ENCODE results near the gene INO80D. TPM values are rescaled to one million over a fixed set of nuclear protein-coding genes. Genes with fewer than 3 reads are reported as not detected.

INO80D gene
- polyA plus RNA-seq, 1 experiment: 3.3 TPM

DNA sequence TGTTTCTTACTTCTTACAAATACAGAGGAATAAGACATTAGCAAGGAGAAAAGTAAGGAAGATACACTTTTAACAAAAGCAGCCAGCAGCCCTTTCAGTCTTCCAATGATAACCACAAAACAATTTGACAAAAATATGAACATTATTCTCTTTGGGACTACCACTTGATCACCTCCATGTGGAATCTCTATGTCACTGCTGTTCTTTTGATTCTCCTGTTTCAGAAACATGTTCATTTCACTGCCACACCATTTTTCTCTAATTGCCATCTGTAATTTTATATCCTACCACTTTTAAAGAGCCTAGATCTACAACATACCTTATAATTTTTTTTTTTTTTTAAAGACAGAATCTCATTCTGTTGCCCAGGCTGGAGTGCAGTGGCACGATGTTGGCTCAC, 10.9 kb downstream of the INO80D start:
- no peak for DNase-seq (ENCODE audit: low read depth)

DNA sequence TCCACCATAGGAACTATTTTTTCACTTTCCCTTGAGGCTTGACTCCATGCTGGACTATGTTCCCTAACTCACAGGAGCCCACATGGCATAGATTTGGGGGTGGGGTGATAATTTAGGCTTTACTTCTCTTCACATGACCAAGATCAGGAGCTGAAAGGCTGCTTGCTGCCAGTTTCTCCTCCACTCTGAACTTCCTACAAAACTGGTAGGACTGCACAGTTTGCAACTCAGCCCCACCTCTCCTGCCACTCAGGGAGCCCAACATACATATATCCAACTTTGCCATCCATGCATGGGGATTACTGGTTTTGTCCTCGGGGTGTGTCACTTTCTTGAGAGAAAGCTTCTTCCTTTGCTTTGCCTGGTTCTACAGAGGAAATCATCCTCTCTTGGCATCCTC, 14.2 kb downstream of the INO80D start:
- ChIA-PET CTCF (no interaction called here), POLR2A (no interaction called here)
- TF ChIP-seq, protein P1, sequence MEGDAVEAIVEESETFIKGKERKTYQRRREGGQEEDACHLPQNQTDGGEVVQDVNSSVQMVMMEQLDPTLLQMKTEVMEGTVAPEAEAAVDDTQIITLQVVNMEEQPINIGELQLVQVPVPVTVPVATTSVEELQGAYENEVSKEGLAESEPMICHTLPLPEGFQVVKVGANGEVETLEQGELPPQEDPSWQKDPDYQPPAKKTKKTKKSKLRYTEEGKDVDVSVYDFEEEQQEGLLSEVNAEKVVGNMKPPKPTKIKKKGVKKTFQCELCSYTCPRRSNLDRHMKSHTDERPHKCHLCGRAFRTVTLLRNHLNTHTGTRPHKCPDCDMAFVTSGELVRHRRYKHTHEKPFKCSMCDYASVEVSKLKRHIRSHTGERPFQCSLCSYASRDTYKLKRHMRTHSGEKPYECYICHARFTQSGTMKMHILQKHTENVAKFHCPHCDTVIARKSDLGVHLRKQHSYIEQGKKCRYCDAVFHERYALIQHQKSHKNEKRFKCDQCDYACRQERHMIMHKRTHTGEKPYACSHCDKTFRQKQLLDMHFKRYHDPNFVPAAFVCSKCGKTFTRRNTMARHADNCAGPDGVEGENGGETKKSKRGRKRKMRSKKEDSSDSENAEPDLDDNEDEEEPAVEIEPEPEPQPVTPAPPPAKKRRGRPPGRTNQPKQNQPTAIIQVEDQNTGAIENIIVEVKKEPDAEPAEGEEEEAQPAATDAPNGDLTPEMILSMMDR (IDR thresholded peaks at IDR 0.05; ENCODE audit: insufficient read depth, low read depth, low read length): no peak
- H3K36me3 ChIP-seq (ENCODE audit: control insufficient read depth, insufficient read depth, low read length): no peaks in the 10 kb centered on the region
- no peaks in the 10 kb centered on the region for H3K27me3 ChIP-seq (ENCODE audit: control insufficient read depth, insufficient read depth, low read length)
- DNase-seq (ENCODE audit: low read depth): no peak
- no peak overlapping the region for H3K4me3 ChIP-seq (ENCODE audit: low read depth, low read length)

More for the DNA sequence above, 10.9 kb downstream of the INO80D start:
- Histone ChIP-seq H3K4me3 (ENCODE audit: low read depth, low read length) (no peak overlapping the region), H3K27me3 (ENCODE audit: control insufficient read depth, insufficient read depth, low read length) (no peaks in the 10 kb centered on the region), H3K36me3 (ENCODE audit: control insufficient read depth, insufficient read depth, low read length) (no peaks in the 10 kb centered on the region)
- TF ChIP-seq, protein P1 (IDR thresholded peaks at IDR 0.05; ENCODE audit: insufficient read depth, low read depth, low read length): no peak
- POLR2A ChIA-PET: no interaction called here
- CTCF ChIA-PET: no interaction called here

DNA sequence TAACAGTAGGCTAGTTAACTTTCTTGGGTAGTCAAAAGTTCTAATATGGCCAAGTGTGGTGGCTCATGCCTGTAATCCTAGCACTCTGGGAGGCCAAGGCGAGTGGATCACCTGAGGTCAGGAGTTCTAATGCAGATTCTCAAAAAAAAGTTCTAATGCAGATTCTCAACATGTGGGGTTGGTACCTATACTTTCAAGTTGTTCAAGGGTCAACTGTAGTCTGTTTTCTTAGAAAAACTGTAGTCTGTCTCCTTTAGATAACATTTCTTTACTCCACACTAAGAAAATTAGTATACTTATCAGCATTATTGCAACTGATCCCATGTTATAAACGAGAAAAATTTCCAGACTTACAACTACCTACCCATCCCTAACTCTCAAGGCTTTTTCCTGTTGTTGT, 16.6 kb downstream of the INO80D start:
- no peak overlapping the region for H3K4me3 ChIP-seq (ENCODE audit: low read depth, low read length)
- POLR2A ChIA-PET: no interaction called here
- H3K27me3 ChIP-seq (ENCODE audit: control insufficient read depth, insufficient read depth, low read length): no peaks in the 10 kb centered on the region
- no peaks in the 10 kb centered on the region for H3K36me3 ChIP-seq (ENCODE audit: control insufficient read depth, insufficient read depth, low read length)
- no peak for DNase-seq (ENCODE audit: low read depth)
- CTCF ChIA-PET: no interaction called here
- TF ChIP-seq, protein P1 (IDR thresholded peaks at IDR 0.05; ENCODE audit: insufficient read depth, low read depth, low read length): no peak

DNA sequence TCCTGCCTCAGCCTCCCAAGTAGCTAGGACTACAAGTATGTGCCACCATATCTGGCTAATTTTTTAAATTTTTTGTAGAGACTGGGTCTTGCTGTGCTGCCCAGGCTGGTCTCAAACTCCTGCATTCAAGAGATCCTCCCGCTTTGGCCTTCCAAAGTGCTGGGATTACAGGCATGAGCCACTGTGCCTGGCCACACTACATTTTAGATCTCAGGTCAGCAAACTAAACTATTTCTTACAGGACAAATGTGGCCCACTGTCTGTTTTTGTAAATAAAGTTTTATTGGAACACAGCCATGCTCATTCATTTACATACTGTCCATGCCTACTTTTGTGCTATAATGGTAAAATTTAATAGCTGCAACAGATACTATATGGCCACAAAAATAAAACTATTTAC, 17.8 kb downstream of the INO80D start:
- Histone ChIP-seq H3K27me3 (ENCODE audit: control insufficient read depth, insufficient read depth, low read length) (no peaks in the 10 kb centered on the region), H3K36me3 (ENCODE audit: control insufficient read depth, insufficient read depth, low read length) (no peaks in the 10 kb centered on the region), H3K4me3 (ENCODE audit: low read depth, low read length) (no peak overlapping the region)
- TF ChIP-seq, protein P1 (IDR thresholded peaks at IDR 0.05; ENCODE audit: insufficient read depth, low read depth, low read length): no peak
- ChIA-PET POLR2A (no interaction called here), CTCF (no interaction called here)
- DNase-seq (ENCODE audit: low read depth): no peak

DNA sequence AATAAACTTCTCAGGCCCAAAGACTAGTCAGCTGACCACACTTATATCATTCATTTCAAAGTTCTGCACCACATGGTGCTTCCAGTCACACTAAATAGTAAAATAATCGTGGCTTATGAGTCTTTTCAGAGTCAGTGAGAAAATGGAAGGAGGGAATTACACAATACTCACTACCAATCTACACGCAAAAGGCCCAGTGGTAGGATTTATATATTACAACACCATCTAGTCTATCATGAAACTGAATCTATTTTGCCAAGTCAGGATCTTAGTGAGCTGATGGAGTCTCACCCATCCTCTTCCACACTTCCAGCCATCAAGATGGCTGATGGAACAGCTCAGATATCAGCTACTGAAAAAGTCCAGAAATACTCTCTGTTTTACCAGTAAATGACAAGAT, 21.9 kb downstream of the INO80D start:
- H3K27me3 ChIP-seq (ENCODE audit: control insufficient read depth, insufficient read depth, low read length): no peaks in the 10 kb centered on the region
- no peaks in the 10 kb centered on the region for H3K36me3 ChIP-seq (ENCODE audit: control insufficient read depth, insufficient read depth, low read length)
- ChIA-PET POLR2A (no interaction called here), CTCF (no interaction called here)
- H3K4me3 ChIP-seq (ENCODE audit: low read depth, low read length): no peak overlapping the region
- TF ChIP-seq, protein P1 (IDR thresholded peaks at IDR 0.05; ENCODE audit: insufficient read depth, low read depth, low read length): no peak
- DNase-seq (ENCODE audit: low read depth): no peak
